NOMO-1 (cell line): ENCODE measurements around the gene DAD1.
A peak's percentile ranks its signal among the peaks of the same experiment; 100 is the strongest.

ENCODE experiments used
- DNase-seq, 2 experiments: peaks; one replicate each; lab custom pipeline; 2025; ENCODE audit not compliant: unreplicated experiment in 2 of 2; lab: John Stamatoyannopoulos, UW

DAD1 gene

GRCh38 chr14:22539831-22540230 lies 49.2 kb downstream of the DAD1 start:
- no peak for DNase-seq

- DNase-seq: no peak
Measured at GRCh38 chr14:22538671-22539228, 50.3 kb downstream of the DAD1 start.

GRCh38 chr14:22537436-22538310 lies 51.4 kb downstream of the DAD1 start:
- DNase-seq: no peak

GRCh38 chr14:22536853-22537338 lies 52.1 kb downstream of the DAD1 start:
- peak; percentile 21 to 52 for DNase-seq

- DNase-seq: no peak
Measured at GRCh38 chr14:22535916-22536315, 53.1 kb downstream of the DAD1 start.

- no peak for DNase-seq
Measured at GRCh38 chr14:22535126-22535525, 53.9 kb downstream of the DAD1 start.

- DNase-seq: no peak
Measured at GRCh38 chr14:22534547-22534946, 54.5 kb downstream of the DAD1 start.

GRCh38 chr14:22533739-22534359 lies 55.2 kb downstream of the DAD1 start:
- no peak for DNase-seq

- DNase-seq: no peak
Measured at GRCh38 chr14:22533057-22533704, 55.8 kb downstream of the DAD1 start.

- no peak for DNase-seq
Measured at GRCh38 chr14:22532345-22533056, 56.5 kb downstream of the DAD1 start.

GRCh38 chr14:22531451-22532344 lies 57.3 kb downstream of the DAD1 start:
- no peak for DNase-seq

- no peak for DNase-seq
Measured at GRCh38 chr14:22530127-22530526, 58.9 kb downstream of the DAD1 start.

GRCh38 chr14:22526744-22527143 lies 62.3 kb downstream of the DAD1 start:
- DNase-seq: no peak

- no peak for DNase-seq
Measured at GRCh38 chr14:22526218-22526617, 62.8 kb downstream of the DAD1 start.

- DNase-seq: no peak
Measured at GRCh38 chr14:22524784-22525161, 64.3 kb downstream of the DAD1 start.

- no peak for DNase-seq
Measured at GRCh38 chr14:22524115-22524783, 64.8 kb downstream of the DAD1 start.

GRCh38 chr14:22523283-22523682 lies 65.7 kb downstream of the DAD1 start:
- no peak for DNase-seq

GRCh38 chr14:22522466-22522957 lies 66.5 kb downstream of the DAD1 start:
- DNase-seq: no peak
